GM13977 (cell line): ENCODE data around the gene DNAJC5.
"Not testable (repeated sequence)": the region's sequence is repeated elsewhere in the genome, so short reads cannot be mapped to it uniquely, and the experiment has no call there.

Source experiments
- DNase-seq: peaks from one replicate; pipeline ENCODE4 v3.0.0; 2012; ENCODE audit warnings: low spot score
- CTCF ChIP-seq: IDR thresholded peaks from 2 replicates; pipeline ENCODE4 v1.5.1; 2012; ENCODE audit warnings: mild to moderate bottlenecking, control low read depth; ENCODE audit not compliant: insufficient read depth; ENCODE audit errors: extremely low read depth, missing control alignments
- in situ Hi-C: fragments of 300-500 bp; cut with MboI; formaldehyde crosslinking; loops from one replicate; pipeline ENCODE4 v1.12.0; 2022; ENCODE audit warnings: low sequenced_read_pairs, low pct_unique_long_range_greater_than_20kb, mixed read lengths, inconsistent platforms; ENCODE audit not compliant: unreplicated experiment

Gene DNAJC5

GRCh38 chr20:63974402-63975200 is 79.7 kb downstream of the DNAJC5 start:
- DNase-seq: no peak
- TF ChIP-seq CTCF: no peak
- in situ Hi-C loops: no loop called here

GRCh38 chr20:63976511-63976910 is 81.6 kb downstream of the DNAJC5 start:
- DNase-seq, in situ Hi-C loops: not testable (repeated sequence)

GRCh38 chr20:63976980-63977738 is 82.2 kb downstream of the DNAJC5 start:
- DNase-seq: no peak
- in situ Hi-C loops: no loop called here
- no peak for TF ChIP-seq CTCF

- in situ Hi-C loops: no loop called here
- DNase-seq: no peak
- TF ChIP-seq CTCF: no peak
These were observed 82.9 kb downstream of the DNAJC5 start for GRCh38 chr20:63977739-63978276.

GRCh38 chr20:63978319-63979228 is 83.6 kb downstream of the DNAJC5 start:
- in situ Hi-C loops: no loop called here
- no peak for TF ChIP-seq CTCF
- DNase-seq: peak; percentile 80

- TF ChIP-seq CTCF: no peak
- in situ Hi-C loops: no loop called here
- peak; percentile 52 for DNase-seq
These were observed 84.3 kb downstream of the DNAJC5 start for GRCh38 chr20:63979229-63979556.
